HG03432 (cell line): ENCODE results near the gene RASL12.
"Not testable (repeated sequence)": the region's sequence is repeated elsewhere in the genome, so short reads cannot be mapped to it uniquely, and the experiment has no call there.

Experiments
- ATAC-seq: cut with Tn5 transposase; IDR thresholded peaks from one replicate; pipeline ENCODE4 v1.9.1; 2021; ENCODE audit warnings: mild to moderate bottlenecking, moderate library complexity; ENCODE audit not compliant: unreplicated experiment

RASL12 gene

DNA sequence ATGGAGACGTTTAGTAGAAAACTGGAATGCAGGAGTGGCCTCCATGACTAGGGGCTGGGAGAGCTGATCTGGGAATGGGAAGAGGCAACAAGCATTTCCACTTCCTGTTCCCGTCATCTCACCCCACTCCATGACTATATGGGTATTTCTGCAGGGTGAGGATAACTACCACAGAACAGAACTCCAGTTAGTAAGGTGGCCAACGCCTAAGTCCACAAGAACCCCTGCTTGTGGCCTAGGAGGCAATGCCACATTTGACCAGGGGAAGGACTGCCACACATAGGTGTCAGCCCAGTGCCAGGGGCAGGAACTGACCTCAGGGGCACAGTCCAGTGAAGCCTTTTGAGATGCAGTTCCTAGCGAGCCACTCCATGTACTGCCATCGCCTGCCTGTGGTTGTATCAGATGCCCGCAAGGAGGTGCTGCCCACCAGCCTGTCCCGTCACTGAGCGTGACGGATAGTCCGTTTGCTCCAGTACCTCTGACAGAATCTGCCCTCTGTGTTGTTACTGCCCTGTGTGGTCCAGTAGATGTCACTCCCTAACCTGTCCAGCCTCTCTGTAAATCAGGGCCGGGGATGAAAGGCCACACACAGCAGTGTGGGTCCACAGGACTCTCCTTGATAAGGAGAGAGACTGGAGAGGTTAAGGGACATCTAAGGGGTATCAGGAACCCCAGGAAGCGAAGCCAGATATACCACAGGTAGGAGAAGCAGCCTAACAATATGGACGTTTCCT is 34.8 kb downstream of the RASL12 start:
- ATAC-seq: no peak

- no peak for ATAC-seq
These were observed 38.0 kb downstream of the RASL12 start for GRCh38 chr15:65029736-65030208.

DNA sequence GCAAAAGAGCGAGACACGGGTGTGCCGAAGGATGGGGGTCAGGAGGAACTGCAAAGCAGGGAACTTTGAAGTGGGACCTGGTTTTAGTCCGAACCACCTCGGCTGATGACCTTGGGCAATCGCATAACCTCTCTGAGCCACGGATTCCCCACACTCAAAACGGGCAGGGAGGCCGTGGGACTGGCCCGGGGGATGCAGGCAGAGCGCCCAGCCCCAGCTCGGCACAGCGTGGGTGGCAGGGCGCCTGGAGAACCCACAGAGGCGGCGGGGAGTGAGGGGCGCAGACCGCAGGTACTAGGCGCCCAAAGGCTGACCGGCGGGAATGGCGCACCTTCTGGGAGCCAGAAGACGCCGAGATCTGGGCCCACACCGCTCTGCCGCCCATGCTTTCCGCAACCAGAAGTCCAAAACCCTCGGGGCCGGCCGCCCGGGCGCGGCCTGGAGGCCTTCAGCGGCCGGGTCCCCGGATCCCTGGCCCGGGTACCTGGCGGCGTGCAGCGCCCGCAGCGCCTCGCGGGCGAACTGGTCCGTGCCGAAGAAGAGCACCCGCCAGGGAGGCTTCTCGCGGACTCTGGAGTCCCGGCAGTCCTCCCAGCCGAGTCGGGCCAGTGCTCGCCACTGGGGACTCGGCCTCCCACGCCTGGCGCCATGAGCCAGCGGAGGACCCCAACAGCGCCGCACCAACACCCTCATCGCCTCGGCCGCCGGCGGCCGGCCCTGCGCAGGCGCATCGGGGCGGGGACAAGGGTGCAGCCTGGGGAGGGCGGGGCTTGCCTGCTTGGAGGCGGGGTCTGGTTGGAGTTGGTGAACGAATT is 38.7 kb downstream of the RASL12 start, which contains the start of gene MTFMT:
MTFMT (minus strand) TSS at position 719 of the 815 bp plus-strand sequence; CDS start at position 693, 26 bp downstream.
- ATAC-seq: peak; percentile 78

DNA sequence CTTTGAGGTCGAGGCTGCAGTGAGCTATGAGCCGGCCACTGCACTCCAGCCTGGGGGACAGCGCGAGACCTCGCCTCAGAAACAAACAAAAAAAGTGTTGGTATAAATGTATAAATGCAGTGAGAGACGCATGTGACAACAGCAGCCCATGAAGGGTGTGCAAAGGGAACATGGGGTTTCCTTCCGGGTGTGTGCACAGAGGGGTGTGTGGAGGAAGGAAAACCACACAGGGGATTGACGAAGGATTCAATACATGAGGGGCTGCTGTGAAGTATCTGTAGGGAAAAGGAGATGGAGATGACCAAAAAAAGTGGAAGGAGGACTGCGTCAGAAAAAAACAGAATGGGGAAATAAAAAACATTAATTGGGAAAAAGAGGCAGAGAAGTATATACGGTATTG is 39.5 kb downstream of the RASL12 start:
- ATAC-seq: no peak

- no peak for ATAC-seq
These were observed 40.2 kb downstream of the RASL12 start for GRCh38 chr15:65027593-65027992.

DNA sequence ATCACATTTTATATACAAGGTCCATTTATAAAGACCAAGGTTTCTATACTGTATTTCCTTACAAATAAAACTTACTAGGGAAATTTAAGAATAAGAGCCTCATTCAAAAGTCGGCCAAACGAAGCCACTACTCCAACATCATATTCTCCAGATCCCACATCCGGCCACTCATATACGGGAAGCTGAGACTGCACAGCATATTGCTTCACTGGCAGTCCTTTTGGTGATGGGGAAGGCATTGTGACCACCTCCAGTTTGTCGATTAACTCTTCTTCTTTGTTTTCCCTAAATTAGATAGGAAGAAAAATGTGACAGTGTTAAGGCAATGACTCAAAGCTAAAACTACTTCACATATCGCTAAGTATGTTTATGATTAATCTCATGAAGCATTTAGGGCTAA is 41.0 kb downstream of the RASL12 start:
- no peak for ATAC-seq

GRCh38 chr15:65021488-65021887 is 46.3 kb downstream of the RASL12 start:
- ATAC-seq: no peak

- no peak for ATAC-seq
These were observed 47.4 kb downstream of the RASL12 start for GRCh38 chr15:65020419-65020818.

- not testable (repeated sequence) for ATAC-seq
These were observed 56.6 kb downstream of the RASL12 start for GRCh38 chr15:65011198-65011597.

- ATAC-seq: no peak
These were observed 58.8 kb downstream of the RASL12 start for GRCh38 chr15:65008983-65009382.

DNA sequence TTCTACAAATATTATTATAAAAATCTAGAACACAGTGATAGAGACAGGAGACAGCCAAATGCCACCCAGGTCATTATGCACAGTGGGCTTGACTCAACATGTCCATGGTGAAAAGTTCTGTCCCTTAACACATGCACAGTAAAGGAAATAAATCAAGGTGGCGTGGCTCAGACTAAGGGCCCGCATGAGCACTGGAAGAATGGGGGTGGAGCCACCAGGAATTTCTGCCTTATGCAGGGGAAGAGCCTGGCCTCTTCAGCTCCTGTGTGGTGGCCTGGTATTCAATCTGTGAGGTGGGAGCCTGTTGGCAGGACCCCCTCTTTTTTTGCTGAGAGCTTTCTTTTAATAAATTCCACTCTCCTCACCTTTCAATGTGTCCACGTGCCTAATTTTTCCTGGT is 60.9 kb downstream of the RASL12 start:
- ATAC-seq: no peak

- no peak for ATAC-seq
These were observed 62.8 kb downstream of the RASL12 start for GRCh38 chr15:65004993-65005392.
